ENCODE data around the gene MGAT5B.

- TF ChIP-seq POLR2AphosphoS5 (IDR thresholded peaks at IDR 0.05; ENCODE audit: low read depth, low read length) (no peak), POLR2A (IDR thresholded peaks at IDR 0.05; ENCODE audit: low read depth, low read length) (no peak)
Observed at GRCh38 chr17:76820039-76820438, 48.2 kb upstream of the MGAT5B start.

Data from GM12892 (cell line).